Sigmoid colon (tissue), 7 donors: ENCODE data around the gene ACTN4. TPM values are rescaled to one million over a fixed set of nuclear protein-coding genes. Genes with fewer than 3 reads are reported as not detected.

ENCODE experiments used
- DNase-seq: peaks from one replicate; pipeline ENCODE4 v3.0.0-alpha.2; 2019
- H3K27ac ChIP-seq, 4 donors: fragments of 200-600 bp; sonication (generic); one replicate each; pipeline ENCODE4 v1.5.1; 2016 to 2019; ENCODE audit warnings: mild to moderate bottlenecking in 1 of 4
- H3K27me3 ChIP-seq, 3 donors: fragments of 200-600 bp; sonication (generic); one replicate each; pipeline ENCODE4 v1.5.1; 2019; ENCODE audit warnings: mild to moderate bottlenecking in 1 of 3
- H3K36me3 ChIP-seq, 4 donors: fragments of 200-600 bp; sonication (generic); one replicate each; pipeline ENCODE4 v1.5.1; 2016 to 2019
- H3K4me1 ChIP-seq, 4 donors: fragments of 200-600 bp; sonication (generic); one replicate each; pipeline ENCODE4 v1.5.1; 2017 to 2019
- H3K4me3 ChIP-seq, 4 donors: fragments of 200-600 bp; sonication (generic); one replicate each; pipeline ENCODE4 v1.5.1; 2017 to 2019; ENCODE audit warnings: mild to moderate bottlenecking in 2 of 4, moderate library complexity in 1 of 4
- H3K9me3 ChIP-seq, 4 donors: fragments of 200-600 bp in 3 of 4; sonication (generic) in 3 of 4; one replicate each; pipeline versions ENCODE4 v1.5.1 to v1.6.1; 2013 to 2019
- CTCF ChIP-seq, 4 experiments: fragments of 450-650 bp in 3 of 4; fragments of 200-600 bp in 1 of 4; IDR thresholded peaks; one replicate each; pipeline ENCODE4 v1.5.1; 2016 to 2019; ENCODE audit warnings: antibody characterized with exemption in 4 of 4, mild to moderate bottlenecking in 3 of 4, moderate library complexity in 2 of 4
- EP300 ChIP-seq, 4 donors: sonication (generic); formaldehyde crosslinking; IDR thresholded peaks; one replicate each; pipeline ENCODE4 v1.6.1; 2017; ENCODE audit warnings: antibody characterized with exemption in 4 of 4
- POLR2A ChIP-seq, 2 donors: fragments of 450-650 bp; IDR thresholded peaks; one replicate each; pipeline ENCODE4 v1.6.1; 2016; ENCODE audit warnings: antibody characterized with exemption in 2 of 2, mild to moderate bottlenecking in 2 of 2, moderate library complexity in 2 of 2
- POLR2AphosphoS5 ChIP-seq, 4 donors: sonication (generic); formaldehyde crosslinking; IDR thresholded peaks; one replicate each; pipeline ENCODE4 v1.6.1; 2017; ENCODE audit warnings: antibody characterized with exemption in 4 of 4
- WGBS, 2 donors: extraction: QIAGEN DNeasy Blood & Tissue Kit; methylation state at CpG; one replicate each; pipeline ENCODE4 v1.1.7; 2013; 5-methylcytosine and 5-hydroxymethylcytosine counted together
- intact Hi-C: fragments of 100-400 bp; cut with DNase I; formaldehyde crosslinking; loops from one replicate; pipeline ENCODE4 v1.15.1; 2023
- polyA plus RNA-seq, 3 donors: library from polyadenylated mRNA; stranded (reverse); fragments of 200-250 nt; gene quantifications; one replicate each; pipeline ENCODE4 v1.2.3, GENCODE V29; 2013
- total RNA-seq, 4 donors: library from RNA; depleted of rRNA; stranded (reverse); fragments of >200 nt; gene quantifications; one replicate each; pipeline ENCODE4 v1.1.0, GENCODE V29; 2016
- donor health status: healthy with polysubstance abuse.
- donor health status: Bipolar disorder and iron deficiency.
- donor health status: healthy.

ACTN4 gene
- total and polyA plus RNA-seq, 7 donors: 122 to 456 (median 176) TPM

GRCh38 chr19:38682195-38682867, 34.9 kb downstream of the ACTN4 start:
- H3K9me3 ChIP-seq: no peaks in the 10 kb centered on the region
- DNase-seq: no peak
- H3K4me3 ChIP-seq: no peak overlapping the region
- TF ChIP-seq CTCF (IDR thresholded peaks at IDR 0.05) (no peak), POLR2A (IDR thresholded peaks at IDR 0.05) (no peak), EP300 (IDR thresholded peaks at IDR 0.05) (no peak), POLR2AphosphoS5 (IDR thresholded peaks at IDR 0.05) (no peak)
- no peaks in the 10 kb centered on the region for H3K27me3 ChIP-seq
- intact Hi-C loops: no loop called here
- 92 to 93% methylated on average over 11 of the region's 11 CpGs for WGBS, 2 donors
- H3K36me3 ChIP-seq: no peaks in the 10 kb centered on the region
- H3K4me1 ChIP-seq: peaks cover 0 to 89% (median 77%) of the 10 kb centered on the region in 4 donors
- H3K27ac ChIP-seq: peak overlapping the region; percentile 80 to 97 (median 96)

GRCh38 chr19:38682872-38683392, 35.5 kb downstream of the ACTN4 start:
- WGBS, 2 donors: 35 to 77% methylated on average over 7 of the region's 7 CpGs
- DNase-seq: no peak
- no peaks in the 10 kb centered on the region for H3K27me3 ChIP-seq
- peaks cover 0 to 83% (median 74%) of the 10 kb centered on the region in 4 donors for H3K4me1 ChIP-seq
- no peak for TF ChIP-seq CTCF (IDR thresholded peaks at IDR 0.05)
- TF ChIP-seq POLR2A (IDR thresholded peaks at IDR 0.05): no peak
- TF ChIP-seq POLR2AphosphoS5 (IDR thresholded peaks at IDR 0.05): no peak
- no peak for TF ChIP-seq EP300 (IDR thresholded peaks at IDR 0.05)
- H3K9me3 ChIP-seq: no peaks in the 10 kb centered on the region
- intact Hi-C loops: no loop called here
- peak overlapping the region; percentile 80 to 97 (median 96) for H3K27ac ChIP-seq
- no peak overlapping the region for H3K4me3 ChIP-seq
- H3K36me3 ChIP-seq: no peaks in the 10 kb centered on the region

- Histone ChIP-seq H3K36me3 (no peaks in the 10 kb centered on the region), H3K9me3 (no peaks in the 10 kb centered on the region), H3K4me3 (no peak overlapping the region), H3K4me1 (peaks cover 0 to 80% (median 73%) of the 10 kb centered on the region in 4 donors), H3K27me3 (no peaks in the 10 kb centered on the region), H3K27ac (peak overlapping the region; percentile 80 to 97 (median 96))
- DNase-seq: peak; percentile 80
- 8 to 40% methylated on average over 10 of the region's 10 CpGs for WGBS, 2 donors
- intact Hi-C loops: no loop called here
- TF ChIP-seq CTCF (IDR thresholded peaks at IDR 0.05) (no peak), POLR2AphosphoS5 (IDR thresholded peaks at IDR 0.05) (peak in 1 of 4 donors; percentile 17), EP300 (IDR thresholded peaks at IDR 0.05) (peak in 1 of 4 donors; percentile 22)
Observed at GRCh38 chr19:38683393-38684077, 36.1 kb downstream of the ACTN4 start.

GRCh38 chr19:38684078-38684861, 36.8 kb downstream of the ACTN4 start:
- TF ChIP-seq CTCF (IDR thresholded peaks at IDR 0.05) (no peak), POLR2AphosphoS5 (IDR thresholded peaks at IDR 0.05) (peak in 2 of 4 donors; percentile 25 to 46)
- intact Hi-C loops: no loop called here
- peaks cover 0 to 80% (median 73%) of the 10 kb centered on the region in 4 donors for H3K4me1 ChIP-seq
- H3K27ac ChIP-seq: peak overlapping the region; percentile 80 to 97 (median 96)
- DNase-seq: peak; percentile 91
- H3K36me3 ChIP-seq: no peaks in the 10 kb centered on the region
- no peak overlapping the region for H3K4me3 ChIP-seq
- no peaks in the 10 kb centered on the region for H3K27me3 ChIP-seq
- 8 to 54% methylated on average over 7 of the region's 7 CpGs for whole genome bisulfite sequencing, 2 donors
- no peaks in the 10 kb centered on the region for H3K9me3 ChIP-seq
